Activated T-cell treated with anti-CD3 and anti-CD28 coated beads for 48 hours (primary cell): ENCODE data around the gene CLCN1.
"Not testable (repeated sequence)": the region's sequence is repeated elsewhere in the genome, so short reads cannot be mapped to it uniquely, and the experiment has no call there.

Experiments used
- DNase-seq: peaks from one replicate; pipeline ENCODE4 v3.0.0-alpha.2; 2020; ENCODE audit warnings: low read depth

CLCN1 gene

DNA sequence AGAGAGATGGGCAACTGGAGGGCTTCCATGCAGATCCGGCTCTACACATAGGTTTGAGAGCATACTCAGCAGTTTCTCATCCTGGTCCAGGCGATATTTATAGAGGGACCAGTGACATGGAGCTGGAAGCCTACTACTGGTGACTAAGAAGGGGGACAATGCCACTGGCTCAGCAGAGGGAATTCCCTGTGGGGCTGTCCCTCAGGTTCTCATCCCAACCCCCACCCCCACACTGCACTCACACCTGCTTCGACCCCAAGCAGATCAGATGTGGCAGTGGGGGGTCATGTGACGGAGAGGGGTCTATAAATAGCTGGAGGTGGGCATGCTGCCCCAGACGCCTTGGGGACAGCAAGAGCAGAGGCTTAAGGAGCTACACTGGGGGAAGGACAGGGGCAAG lies at the start of gene CLCN1:
TSS of gene CLCN1 (plus strand) at position 336 of the 400 bp plus-strand sequence. CDS start 102 bp downstream, outside the sequence.
- DNase-seq, result no peak

DNA sequence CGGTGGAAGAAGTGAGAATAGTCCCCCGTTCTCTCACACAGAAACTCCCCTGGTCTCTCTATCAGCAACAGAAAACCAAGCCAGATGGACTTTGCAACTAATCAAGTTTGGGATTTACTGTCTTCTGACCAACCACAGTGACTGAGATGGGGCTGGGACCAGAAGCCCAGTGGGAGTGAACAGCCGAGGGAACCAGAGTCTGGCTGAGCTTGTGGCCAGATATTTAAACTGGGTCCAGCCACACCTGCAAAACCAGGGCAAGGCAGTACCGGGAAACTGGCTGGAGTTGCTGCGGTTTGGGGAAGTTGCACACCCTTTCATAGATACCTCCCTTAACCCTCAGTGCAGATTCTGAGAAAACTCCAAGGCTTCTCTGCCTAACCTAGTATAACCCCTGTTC lies 46.7 kb upstream of the CLCN1 start:
- no peak for DNase-seq

DNA sequence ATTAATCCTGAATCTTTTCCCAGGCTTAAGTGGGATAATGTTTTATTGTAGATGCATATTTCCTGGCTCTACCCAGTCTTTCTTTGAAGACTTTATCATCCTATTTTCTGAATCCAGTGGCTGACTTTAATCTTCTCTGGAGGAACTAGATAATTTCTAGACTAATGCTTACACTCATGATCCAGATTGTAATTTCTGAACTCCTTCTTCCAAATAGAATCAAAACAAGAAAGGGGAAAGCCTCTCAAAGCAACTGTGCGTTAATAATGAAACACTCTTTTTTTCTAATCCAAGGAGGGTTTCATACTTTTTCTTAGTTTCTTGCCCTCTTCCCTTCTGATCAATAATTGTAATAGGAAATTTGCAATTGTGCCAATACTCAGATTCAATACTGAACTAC lies 44.7 kb upstream of the CLCN1 start:
- no peak for DNase-seq

DNA sequence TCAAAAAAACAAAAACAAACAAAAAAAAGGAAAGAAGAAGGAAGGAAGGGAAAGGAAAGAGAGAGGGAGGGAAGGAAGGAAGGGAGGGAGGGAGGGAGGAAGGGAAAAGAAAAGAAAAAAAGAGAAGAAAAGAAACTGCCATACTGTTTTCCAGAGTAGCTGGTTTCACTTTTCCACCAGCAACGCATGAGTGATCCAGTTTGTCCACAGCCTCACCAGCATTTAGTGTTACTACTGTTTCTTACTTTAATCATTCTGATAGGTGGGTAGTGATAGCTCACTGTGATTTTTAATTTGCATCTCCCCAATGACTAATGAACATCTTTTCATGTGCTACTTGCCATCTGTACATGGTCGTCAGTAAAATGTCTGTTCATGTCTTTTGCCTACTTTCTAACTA lies 43.0 kb upstream of the CLCN1 start:
- DNase-seq, result no peak

DNA sequence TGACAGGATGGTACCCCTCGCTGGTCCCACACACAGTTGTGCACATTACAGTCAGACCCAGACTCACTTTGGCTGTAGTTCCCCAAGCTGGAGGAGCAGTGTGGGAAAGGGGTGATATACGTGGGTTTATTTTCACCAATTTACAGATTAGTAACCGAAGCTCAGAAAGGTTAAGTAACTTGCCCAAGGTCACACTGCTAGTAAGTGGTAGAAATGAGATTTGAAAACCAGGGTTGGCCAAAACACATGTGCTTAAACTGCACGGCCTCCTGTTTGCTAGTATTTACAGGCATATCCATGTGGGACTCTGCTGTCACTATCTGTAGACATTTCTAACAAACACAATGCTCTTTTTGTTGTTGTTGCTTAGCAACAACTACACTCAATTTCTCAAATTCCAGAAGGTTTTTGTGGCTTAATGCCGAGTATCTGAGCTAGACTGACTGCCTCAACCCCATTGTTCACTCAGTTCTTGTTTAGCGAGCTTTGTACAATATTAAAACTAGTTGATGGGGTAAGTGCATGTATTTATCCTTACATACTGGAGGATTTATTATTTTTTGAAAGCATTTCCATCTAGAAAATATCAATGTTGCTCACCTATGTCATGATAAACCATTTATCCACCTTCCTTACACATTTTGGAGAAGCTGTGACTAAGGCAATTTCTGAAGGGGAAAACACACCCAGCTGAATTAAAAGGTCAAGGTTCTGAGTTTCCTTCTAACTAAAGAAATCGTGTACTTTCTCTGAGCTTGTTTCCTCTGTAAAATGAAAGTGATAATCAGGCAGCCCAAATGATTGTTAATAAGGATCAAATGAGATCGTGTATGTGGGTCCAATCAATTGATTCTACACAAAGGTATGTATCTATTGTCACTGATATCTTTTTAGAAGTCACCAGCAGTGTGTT lies 36.5 kb upstream of the CLCN1 start:
- DNase-seq, result no peak

DNA sequence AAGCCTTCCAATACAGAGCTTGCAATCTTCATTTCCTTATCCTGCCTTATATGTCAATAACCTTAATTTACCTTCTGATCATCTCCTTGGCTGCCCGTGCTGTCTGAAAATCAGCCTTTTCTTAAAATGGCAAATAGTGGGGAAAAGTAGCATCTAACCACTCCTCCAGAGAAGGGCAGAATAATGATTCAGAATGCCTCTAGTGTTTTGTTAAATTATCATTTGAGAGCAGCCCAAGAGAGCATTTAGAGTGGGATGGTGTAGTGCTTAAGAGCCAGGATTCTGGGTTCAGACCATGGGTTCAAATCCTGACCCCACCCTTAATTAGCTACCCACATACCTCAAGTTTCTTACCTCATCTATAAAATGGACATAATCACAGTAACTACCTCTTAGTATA lies 35.8 kb upstream of the CLCN1 start:
- DNase-seq, result no peak

DNA sequence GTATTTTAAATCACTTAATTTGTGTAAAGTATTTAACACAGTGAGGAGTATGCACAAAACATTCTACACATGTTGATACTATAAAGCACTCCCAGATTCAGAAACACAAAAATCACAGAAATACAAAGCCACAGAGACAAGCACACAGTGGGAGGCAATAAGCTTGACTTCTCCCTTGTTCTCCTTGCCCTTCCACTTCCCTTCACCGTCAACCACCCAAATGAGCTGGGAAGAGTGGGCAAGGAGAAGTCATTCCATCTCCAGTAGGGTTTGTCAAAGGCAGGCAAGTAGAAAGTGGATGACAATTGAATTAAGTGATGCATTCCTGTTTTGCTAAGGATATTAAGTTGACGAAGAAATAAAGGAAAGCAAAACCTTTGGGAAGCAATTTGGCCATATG lies 35.3 kb upstream of the CLCN1 start:
- DNase-seq, result no peak

DNA sequence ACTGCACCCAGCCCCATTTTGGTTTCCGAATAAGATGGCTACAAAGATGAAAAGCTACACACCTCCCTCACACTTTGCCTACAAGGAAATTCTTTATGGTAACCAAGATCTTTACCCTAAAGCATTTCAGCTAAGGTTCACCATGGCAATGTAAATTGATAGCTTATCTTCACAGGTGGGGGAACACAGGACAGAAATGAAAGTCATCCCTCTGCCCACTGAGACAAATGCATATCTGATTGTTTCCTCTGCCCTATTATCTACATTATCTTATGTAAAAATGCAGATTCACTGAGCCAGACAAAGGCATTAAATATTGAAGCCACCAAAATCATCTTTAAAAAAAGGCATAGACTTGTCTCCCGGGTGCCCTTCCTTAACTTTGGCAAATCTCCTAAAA lies 34.4 kb upstream of the CLCN1 start:
- DNase-seq, result no peak

DNA sequence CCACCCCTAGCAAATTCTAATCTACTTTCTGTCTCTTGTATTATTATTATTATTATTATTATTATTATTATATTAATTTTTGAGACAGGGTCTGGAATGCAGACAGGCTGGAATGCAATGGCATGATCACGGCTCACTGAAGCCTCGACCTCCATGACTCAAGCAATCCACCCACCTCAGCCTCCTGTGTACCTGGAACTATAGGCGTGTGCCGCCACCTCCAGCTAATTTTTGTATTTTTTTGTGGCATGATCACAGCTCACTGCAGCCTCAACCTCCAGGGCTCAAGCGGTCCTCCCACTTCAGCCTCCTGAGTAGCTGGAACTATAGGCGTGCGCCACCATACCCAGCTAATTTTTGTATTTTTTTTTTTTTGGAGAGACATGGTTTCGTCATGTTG lies 33.8 kb upstream of the CLCN1 start:
- DNase-seq, result no peak

DNA sequence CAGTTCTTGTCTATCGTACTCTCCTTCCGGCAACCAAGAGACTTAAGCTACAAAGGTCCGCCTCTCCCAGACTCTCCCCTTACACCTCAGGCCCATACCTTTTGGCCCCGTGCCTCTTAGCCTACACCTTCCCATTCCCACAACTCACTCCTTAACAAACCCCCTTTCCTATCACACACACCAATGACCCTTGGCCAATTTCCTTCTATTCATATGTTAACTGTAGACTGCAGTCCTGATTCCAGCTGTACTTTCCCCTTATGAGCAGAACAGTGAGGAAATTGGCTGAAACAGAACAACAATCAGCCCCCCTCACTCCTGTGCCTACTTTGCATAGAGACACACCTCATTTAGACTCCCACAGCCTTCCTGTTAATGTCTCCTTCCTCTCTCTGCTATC lies 32.5 kb upstream of the CLCN1 start:
- DNase-seq, result no peak

DNA sequence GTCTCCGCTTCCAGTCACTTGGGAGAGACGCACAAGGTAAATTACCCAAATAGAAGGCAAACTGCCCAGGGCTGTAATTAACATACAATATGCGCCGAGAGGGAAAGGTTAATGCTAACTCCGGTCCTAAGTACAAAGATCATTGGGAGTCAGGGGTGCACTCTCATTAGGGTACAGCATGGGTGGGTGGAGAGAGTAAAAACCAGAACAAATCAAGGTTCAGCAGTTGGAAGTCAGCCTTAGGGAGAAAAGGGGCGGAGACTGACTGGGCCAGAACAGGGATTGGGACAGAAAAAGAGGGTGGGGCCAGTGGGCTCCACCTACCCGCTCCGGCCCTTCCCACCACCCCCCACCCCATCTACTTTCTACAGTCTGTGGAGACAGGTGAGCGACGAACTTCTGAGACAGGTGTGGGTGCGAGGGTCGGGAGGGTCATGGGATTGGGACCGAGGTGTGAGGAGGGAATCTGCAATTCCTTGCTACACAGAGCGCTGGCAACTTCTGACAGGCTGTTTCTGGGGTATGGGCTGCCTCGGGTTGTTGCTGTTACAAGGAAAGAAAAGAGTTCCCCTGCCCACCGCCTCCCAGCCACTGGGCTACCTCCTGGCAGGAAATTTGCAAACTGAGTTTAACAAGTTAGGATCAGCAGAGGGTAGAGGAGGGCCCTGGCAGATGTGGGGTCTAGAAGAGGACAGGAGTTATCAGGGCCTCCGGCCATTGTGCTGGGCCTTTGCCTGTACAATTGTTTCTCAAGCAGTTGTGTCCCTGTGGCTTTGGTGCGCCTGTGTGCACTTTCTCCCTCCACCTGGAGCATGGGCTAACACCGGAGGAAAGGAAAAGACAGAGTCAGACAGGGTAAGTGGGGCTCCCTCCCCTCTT lies 31.1 kb upstream of the CLCN1 start, which contains the start of gene TMEM139:
TSS of gene TMEM139 (plus strand) at position 368 of the 879 bp plus-strand sequence. CDS start 1,000 bp downstream, outside the sequence.
- no peak for DNase-seq

DNA sequence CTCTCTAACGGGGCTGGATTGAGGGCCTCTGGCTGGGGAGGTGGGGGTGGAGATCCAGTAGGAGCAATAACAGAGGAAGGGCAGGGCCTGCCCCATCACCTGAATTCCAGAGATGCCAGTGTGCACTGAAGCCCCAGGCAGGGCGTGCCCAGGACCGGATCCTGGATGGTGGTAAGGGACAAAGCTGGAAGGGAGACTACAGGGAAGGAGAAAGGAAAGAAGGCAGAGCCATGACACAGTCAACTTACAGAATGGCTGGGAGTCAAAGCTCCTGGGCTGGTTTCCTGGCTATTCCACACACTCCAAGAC lies 30.5 kb upstream of the CLCN1 start:
- no peak for DNase-seq

DNA sequence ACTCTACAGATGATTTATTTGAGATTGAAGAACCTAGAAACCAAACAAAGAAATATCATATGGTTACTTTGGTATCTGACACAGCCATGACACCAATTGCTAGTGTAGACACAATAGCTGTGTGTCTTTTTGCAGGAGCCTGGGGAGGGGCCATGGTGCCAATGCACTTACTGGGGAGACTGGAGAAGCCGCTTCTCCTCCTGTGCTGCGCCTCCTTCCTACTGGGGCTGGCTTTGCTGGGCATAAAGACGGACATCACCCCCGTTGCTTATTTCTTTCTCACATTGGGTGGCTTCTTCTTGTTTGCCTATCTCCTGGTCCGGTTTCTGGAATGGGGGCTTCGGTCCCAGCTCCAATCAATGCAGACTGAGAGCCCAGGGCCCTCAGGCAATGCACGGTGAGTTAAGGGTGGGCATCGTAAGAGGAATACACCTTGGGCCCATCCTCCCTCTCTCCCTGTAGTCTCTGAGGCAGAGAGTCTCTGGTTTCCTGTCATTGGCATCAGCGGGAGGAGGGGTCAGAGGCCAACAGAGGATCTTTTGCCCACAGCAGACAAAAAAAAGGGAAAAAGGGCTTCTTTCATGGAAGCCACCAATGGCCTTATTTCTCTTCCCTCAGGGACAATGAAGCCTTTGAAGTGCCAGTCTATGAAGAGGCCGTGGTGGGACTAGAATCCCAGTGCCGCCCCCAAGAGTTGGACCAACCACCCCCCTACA lies 29.9 kb upstream of the CLCN1 start:
- DNase-seq, result no peak

DNA sequence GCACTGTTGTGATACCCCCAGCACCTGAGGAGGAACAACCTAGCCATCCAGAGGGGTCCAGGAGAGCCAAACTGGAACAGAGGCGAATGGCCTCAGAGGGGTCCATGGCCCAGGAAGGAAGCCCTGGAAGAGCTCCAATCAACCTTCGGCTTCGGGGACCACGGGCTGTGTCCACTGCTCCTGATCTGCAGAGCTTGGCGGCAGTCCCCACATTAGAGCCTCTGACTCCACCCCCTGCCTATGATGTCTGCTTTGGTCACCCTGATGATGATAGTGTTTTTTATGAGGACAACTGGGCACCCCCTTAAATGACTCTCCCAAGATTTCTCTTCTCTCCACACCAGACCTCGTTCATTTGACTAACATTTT lies 29.4 kb upstream of the CLCN1 start:
- DNase-seq, result no peak

DNA sequence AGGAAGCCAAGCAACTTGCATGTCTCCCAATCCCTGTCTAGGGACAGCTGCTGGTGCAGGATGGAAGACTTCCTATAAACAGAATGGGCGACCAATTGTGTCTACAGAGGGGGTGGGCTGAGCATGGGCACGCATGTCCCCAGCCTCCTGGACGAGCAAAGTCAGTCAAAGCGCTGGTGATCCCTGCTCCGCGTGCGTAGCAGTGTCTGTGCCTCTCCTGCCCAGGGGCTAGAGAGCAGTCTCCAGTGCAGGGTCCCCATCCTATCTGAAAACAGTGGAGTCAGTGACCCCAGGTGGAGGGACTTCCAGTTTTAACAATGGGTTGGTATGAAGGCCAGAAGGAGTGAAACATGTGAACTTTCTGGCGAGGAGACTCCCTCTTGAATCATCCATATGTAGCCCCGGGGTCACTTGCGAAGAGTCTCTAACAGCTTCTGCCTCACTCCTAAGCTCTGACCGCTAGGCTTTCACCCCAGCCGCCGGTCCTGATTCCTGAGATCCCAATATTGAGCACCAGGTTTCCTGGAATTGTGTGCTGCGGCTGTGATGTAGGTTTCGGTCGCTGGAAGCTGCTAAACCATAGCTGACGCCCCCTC lies 28.5 kb upstream of the CLCN1 start:
- no peak for DNase-seq

DNA sequence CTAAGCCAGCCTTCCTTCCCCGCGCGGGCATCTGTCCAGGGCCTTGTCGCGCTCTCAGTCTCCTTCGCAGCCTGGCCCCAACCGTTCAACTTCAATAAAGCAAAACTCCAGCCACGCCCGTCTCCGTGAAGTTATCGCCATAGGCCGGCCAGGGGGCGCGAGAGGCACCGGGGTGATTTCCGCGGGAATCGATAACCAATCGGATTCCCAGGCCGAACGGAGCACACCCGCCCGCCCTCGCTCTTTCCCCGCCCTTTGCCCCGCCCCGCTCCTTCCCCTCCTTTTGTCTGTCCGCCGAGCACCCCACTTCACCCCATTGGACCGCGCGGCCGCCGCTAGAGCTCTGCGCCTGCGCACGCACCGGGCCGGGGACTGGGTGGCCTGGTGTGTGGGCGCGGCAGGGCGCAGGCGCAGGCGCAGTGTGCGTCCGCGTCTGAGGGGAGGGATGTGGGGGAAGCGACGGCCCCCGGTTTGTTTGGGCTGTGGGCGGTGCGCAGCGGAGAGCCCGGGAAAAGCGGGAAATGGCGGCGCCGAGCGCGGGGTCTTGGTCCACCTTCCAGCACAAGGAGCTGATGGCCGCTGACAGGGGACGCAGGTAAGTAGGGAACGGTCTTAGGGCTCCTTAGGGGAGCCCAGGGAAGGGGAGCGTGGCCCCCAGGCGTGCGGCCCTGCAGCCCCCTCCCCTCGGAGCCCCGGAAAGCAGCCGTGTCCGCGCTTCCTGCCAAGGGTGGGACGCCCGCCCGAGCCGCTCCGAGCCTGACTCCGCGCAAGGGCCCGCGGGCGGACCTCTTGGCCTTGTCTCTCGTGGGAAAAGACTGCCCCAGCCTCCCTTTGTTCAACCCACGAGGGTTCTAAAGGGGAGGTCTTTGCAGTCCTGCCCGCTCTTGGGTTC lies 27.7 kb upstream of the CLCN1 start, which contains the start of gene CASP2:
TSS of gene CASP2 (plus strand) at position 417 of the 892 bp plus-strand sequence. CDS start at position 522, 105 bp downstream.
- peak; percentile 99 for DNase-seq

DNA sequence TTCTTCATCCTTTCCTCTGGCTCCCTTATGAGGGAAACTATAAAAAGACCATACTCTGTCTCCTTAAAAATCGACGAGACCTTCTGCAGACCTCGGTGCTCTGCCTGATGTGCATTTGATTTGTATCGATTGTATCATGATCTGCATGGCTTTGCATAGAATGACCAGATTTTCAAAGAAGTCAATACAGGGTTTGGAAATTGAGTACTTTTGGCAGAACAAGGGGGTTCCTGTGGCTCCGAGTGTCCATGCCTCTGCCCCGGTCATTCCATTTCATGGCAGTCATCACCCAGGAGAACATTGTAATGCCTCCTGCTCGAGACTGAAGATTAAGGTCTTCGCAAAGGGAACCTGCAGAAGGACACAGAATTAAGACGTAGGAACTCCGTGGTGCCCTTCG lies 27.1 kb upstream of the CLCN1 start:
- DNase-seq, result no peak

DNA sequence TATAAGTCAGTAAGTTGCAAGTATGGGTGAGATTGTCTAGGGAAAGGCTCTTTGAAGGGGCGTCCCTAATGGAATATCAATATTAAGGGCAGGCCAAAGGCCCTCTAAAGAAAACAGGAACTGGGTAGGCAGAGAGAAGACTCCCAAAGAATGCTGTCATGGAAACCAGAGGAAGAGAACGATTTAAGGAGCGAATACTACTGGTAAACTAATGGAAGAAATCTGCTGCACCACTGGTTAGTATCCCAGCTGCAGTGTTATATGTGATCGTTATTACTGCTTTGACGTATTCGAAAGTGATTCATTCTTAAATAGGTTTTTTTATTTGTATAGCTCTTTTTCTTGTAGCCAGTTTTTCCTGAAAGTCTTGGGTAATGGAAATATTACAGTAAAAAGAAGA lies 26.5 kb upstream of the CLCN1 start:
- no peak for DNase-seq

DNA sequence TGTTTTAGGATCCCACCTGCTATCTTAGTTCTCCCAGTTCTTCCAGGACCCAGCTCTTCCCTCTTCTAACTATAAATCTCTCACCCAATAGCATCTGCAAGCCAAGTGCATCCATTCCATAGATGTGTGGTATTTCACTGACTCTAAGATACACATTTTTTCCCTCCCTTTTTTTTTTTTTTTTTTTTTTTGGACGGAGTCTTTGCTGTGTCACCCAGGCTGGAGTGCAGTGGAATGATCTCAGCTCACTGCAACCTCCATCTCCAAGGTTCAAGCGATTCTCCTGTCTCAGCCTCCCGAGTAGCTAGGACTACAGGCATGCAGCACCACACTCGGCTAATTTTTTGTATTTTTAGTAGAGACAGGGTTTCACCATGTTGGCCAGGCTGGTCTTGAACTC lies 26.0 kb upstream of the CLCN1 start:
- DNase-seq, result not testable (repeated sequence)

DNA sequence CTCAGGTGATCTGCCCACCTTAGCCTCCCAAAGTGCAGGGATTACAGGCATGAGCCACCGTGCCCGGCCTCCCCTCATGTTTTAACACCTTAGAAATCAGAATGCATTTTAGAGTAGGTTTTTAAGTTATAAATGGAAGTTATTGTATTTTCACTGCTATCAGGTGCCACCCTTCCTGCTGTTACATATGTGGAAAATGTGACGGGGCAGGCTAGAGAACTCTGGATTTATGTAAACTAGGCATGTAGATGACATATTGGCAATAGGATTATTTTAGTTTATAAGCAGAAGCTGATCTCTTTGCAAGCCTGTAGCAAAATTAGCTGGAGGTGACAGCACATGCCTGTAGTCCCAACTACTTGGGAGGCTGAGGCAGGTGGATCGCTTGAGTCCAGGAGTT lies 25.6 kb upstream of the CLCN1 start:
- no peak for DNase-seq

DNA sequence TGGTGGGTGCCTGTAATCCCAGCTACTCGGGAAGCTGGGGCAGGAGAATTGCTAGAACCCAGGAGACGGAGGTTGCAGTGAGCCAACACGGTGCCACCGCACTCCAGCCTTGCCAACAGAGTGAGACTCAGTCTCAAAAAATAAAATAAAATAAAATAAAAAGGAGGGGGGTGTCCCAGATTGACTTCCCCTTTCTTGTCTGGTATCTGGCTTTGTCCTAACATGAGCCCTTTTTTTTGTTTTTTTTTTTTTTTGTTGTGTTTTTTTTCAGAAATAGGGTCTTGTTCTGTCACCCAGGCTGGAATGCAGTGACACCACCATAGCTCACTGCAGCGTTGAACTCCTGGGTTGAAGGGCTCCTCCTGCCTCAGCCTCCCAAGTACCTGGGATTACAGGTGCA lies 23.0 kb upstream of the CLCN1 start:
- no peak for DNase-seq
